ENCODE data around the gene PAQR8. TPM values are rescaled to one million over a fixed set of nuclear protein-coding genes. Genes with fewer than 3 reads are reported as not detected.

PAQR8 gene
- polyA plus RNA-seq, 1 of the 3 experiments (the other 2 are of a cell fraction), result 2.3 TPM

DNA sequence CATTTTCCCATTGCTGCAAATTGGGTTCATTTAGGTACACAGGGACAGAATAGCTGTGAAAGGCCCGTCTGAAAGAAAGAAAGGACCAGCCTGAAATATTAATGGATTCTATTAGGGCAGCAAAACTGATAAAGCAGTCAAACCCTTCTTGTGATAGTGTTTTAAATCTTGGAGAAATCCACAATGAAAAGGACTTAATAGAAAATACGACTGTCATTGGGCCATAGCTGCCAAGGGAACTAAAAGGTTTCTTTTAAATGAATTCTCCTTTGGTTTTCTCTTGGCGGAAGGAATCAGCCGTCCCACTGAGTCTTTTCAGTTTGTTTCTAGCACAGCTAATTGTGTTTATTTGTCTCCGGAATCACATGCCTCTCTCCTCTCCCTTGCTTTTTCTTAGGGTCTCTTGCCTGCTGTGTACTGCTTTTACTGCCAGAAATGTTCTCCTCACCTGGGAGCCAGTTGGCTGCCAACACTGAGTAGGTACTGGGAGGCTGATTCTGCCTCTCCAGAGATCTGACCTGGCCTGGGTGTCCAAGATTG is 11.3 kb downstream of the PAQR8 start:
- DNase-seq, result no peak
- Histone ChIP-seq H3K36me3 (replicated peaks in 1 of 2; ENCODE audit: control insufficient read depth in 1 of 2, insufficient read depth in 2 of 2, low read length in 1 of 2) (no peaks in the 10 kb centered on the region), H3K4me2 (no peak overlapping the region), H3K79me2 (ENCODE audit: insufficient read depth) (no peaks in the 10 kb centered on the region), H3K9me2 (no peaks in the 10 kb centered on the region), H3K4me3 (ENCODE audit: low read depth in 2 of 2, low read length in 1 of 2) (no peak overlapping the region), H3K9me3 (no peaks in the 10 kb centered on the region), H2AFZ (ENCODE audit: low read depth) (no peak overlapping the region), H3K27me3 (ENCODE audit: insufficient read depth) (no peaks in the 10 kb centered on the region), H3K27ac (ENCODE audit: low read depth in 2 of 2, low read length in 1 of 2) (no peak overlapping the region), H3K9ac (no peak overlapping the region), H3K4me1 (ENCODE audit: control insufficient read depth in 1 of 2, insufficient read depth in 2 of 2, low read depth in 1 of 2, low read length in 1 of 2) (no peaks in the 10 kb centered on the region; a peak in 1 of 4 replicates), H4K20me1 (ENCODE audit: insufficient read depth) (no peaks in the 10 kb centered on the region), H3F3A (replicated peaks; ENCODE audit: insufficient read depth) (no peaks in the 10 kb centered on the region)
- ChIA-PET CTCF (interaction anchor here (1.6 to 2.6 kb wide), 3 partner anchors 9 to 87 kb away, joined by 4 to 8 read pairs (median 4); no protein-coding TSS in a partner anchor), POLR2A (no interaction called here)
- TF ChIP-seq SMC3 (IDR thresholded peaks at IDR 0.05; ENCODE audit: low read depth, low read length) (no peak), RAD21 (IDR thresholded peaks at IDR 0.05; ENCODE audit: low read length) (no peak)
- WGBS (ENCODE audit: low lambda C conversion rate), result 94% methylated on average over 5 of the region's 5 CpGs

GRCh38 chr6:52374247-52374646 is 12.3 kb downstream of the PAQR8 start:
- no peaks in the 10 kb centered on the region; a peak in 1 of 4 replicates for H3K4me1 ChIP-seq (ENCODE audit: control insufficient read depth in 1 of 2, insufficient read depth in 2 of 2, low read depth in 1 of 2, low read length in 1 of 2)
- no peaks in the 10 kb centered on the region for H3F3A ChIP-seq (replicated peaks; ENCODE audit: insufficient read depth)
- no peaks in the 10 kb centered on the region for H4K20me1 ChIP-seq (ENCODE audit: insufficient read depth)
- H3K4me3 ChIP-seq (ENCODE audit: low read depth in 2 of 2, low read length in 1 of 2), result no peak overlapping the region
- TF ChIP-seq NRF1 (IDR thresholded peaks at IDR 0.05; ENCODE audit: low read depth, low read length) (no peak), MAX (IDR thresholded peaks at IDR 0.05; ENCODE audit: low read depth) (no peak)
- POLR2A ChIA-PET, result no interaction called here
- H2AFZ ChIP-seq (ENCODE audit: low read depth), result no peak overlapping the region
- no peak overlapping the region for H3K9ac ChIP-seq
- H3K27ac ChIP-seq (ENCODE audit: low read depth in 2 of 2, low read length in 1 of 2), result no peak overlapping the region
- H3K36me3 ChIP-seq (replicated peaks in 1 of 2; ENCODE audit: control insufficient read depth in 1 of 2, insufficient read depth in 2 of 2, low read length in 1 of 2), result no peaks in the 10 kb centered on the region
- CTCF ChIA-PET, result interaction anchor here (1.0 to 2.6 kb wide), 2 partner anchors 10 to 85 kb away, joined by 3 to 8 read pairs; no protein-coding TSS in a partner anchor
- H3K4me2 ChIP-seq, result no peak overlapping the region
- H3K79me2 ChIP-seq (ENCODE audit: insufficient read depth), result no peaks in the 10 kb centered on the region
- no peak for DNase-seq
- no peaks in the 10 kb centered on the region for H3K27me3 ChIP-seq (ENCODE audit: insufficient read depth)
- H3K9me3 ChIP-seq, result no peaks in the 10 kb centered on the region
- H3K9me2 ChIP-seq, result no peaks in the 10 kb centered on the region
- 83% methylated on average over 4 of the region's 4 CpGs for WGBS (ENCODE audit: low lambda C conversion rate)

DNA sequence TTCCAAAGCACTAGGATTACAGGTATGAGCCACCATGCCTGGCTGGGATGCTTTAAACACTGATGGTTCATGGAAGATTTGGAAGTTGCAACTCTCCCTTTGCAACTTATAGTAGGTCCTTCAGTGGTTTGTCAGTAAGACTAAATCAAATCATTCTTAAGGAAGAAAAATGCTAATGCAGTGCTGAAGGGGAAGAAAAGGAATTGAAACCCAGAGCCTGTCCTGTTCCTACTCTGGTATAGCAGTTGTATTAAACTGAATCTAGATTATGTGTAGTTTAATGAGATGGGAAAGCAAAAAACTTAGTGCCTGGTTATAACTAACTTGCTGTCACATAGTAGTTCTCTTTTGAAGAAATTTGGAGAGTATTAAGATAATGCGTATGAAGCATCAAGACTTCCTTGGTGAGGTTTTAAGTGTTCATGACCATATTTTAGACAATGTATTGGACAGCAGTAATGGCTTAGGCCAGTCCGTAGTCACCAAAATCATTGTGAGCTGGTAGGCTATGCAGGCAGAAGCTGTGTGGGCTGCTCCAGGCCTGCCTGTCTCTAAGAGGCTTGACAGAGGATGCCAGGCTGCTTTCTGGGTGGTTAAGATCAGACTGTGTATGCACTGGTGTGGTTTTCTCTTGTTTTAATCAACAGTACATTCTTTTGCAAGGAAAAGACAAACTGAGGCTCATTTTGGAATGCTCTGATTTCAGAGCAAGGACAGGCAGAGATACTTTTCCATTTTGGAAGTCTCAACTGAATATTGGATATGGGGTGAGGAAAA is 14.0 kb downstream of the PAQR8 start:
- no peaks in the 10 kb centered on the region; a peak in 1 of 4 replicates for H3K4me1 ChIP-seq (ENCODE audit: control insufficient read depth in 1 of 2, insufficient read depth in 2 of 2, low read depth in 1 of 2, low read length in 1 of 2)
- H3K4me3 ChIP-seq (ENCODE audit: low read depth in 2 of 2, low read length in 1 of 2), result no peak overlapping the region
- H3K36me3 ChIP-seq (replicated peaks in 1 of 2; ENCODE audit: control insufficient read depth in 1 of 2, insufficient read depth in 2 of 2, low read length in 1 of 2), result no peaks in the 10 kb centered on the region
- no peaks in the 10 kb centered on the region for H3K27me3 ChIP-seq (ENCODE audit: insufficient read depth)
- no peaks in the 10 kb centered on the region for H4K20me1 ChIP-seq (ENCODE audit: insufficient read depth)
- H3K4me2 ChIP-seq, result no peak overlapping the region
- TF ChIP-seq RCOR1 (IDR thresholded peaks at IDR 0.05; ENCODE audit: low read length) (no peak), RXRA (IDR thresholded peaks at IDR 0.05; ENCODE audit: borderline replicate concordance, low read depth) (no peak)
- TF ChIP-seq, protein P1, sequence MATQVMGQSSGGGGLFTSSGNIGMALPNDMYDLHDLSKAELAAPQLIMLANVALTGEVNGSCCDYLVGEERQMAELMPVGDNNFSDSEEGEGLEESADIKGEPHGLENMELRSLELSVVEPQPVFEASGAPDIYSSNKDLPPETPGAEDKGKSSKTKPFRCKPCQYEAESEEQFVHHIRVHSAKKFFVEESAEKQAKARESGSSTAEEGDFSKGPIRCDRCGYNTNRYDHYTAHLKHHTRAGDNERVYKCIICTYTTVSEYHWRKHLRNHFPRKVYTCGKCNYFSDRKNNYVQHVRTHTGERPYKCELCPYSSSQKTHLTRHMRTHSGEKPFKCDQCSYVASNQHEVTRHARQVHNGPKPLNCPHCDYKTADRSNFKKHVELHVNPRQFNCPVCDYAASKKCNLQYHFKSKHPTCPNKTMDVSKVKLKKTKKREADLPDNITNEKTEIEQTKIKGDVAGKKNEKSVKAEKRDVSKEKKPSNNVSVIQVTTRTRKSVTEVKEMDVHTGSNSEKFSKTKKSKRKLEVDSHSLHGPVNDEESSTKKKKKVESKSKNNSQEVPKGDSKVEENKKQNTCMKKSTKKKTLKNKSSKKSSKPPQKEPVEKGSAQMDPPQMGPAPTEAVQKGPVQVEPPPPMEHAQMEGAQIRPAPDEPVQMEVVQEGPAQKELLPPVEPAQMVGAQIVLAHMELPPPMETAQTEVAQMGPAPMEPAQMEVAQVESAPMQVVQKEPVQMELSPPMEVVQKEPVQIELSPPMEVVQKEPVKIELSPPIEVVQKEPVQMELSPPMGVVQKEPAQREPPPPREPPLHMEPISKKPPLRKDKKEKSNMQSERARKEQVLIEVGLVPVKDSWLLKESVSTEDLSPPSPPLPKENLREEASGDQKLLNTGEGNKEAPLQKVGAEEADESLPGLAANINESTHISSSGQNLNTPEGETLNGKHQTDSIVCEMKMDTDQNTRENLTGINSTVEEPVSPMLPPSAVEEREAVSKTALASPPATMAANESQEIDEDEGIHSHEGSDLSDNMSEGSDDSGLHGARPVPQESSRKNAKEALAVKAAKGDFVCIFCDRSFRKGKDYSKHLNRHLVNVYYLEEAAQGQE (IDR thresholded peaks at IDR 0.05; ENCODE audit: low read depth, low read length), result no peak
- WGBS (ENCODE audit: low lambda C conversion rate), result 93% methylated on average over 2 of the region's 2 CpGs
- no peaks in the 10 kb centered on the region for H3K79me2 ChIP-seq (ENCODE audit: insufficient read depth)
- CTCF ChIA-PET, result interaction anchor here (1.1 to 2.8 kb wide), 3 partner anchors 15 to 24 kb away, joined by 3 to 15 read pairs (median 8); no protein-coding TSS in a partner anchor
- H3K27ac ChIP-seq (ENCODE audit: low read depth in 2 of 2, low read length in 1 of 2), result no peak overlapping the region
- H3K9me2 ChIP-seq, result no peaks in the 10 kb centered on the region
- H3K9me3 ChIP-seq, result no peaks in the 10 kb centered on the region
- POLR2A ChIA-PET, result no interaction called here
- no peaks in the 10 kb centered on the region for H3F3A ChIP-seq (replicated peaks; ENCODE audit: insufficient read depth)
- H2AFZ ChIP-seq (ENCODE audit: low read depth), result no peak overlapping the region
- no peak for DNase-seq
- H3K9ac ChIP-seq, result no peak overlapping the region
